CD4-positive, alpha-beta T cell treated with Interleukin-12 subunit alpha and Interleukin-12 subunit beta, for 1 hour (primary cell): ENCODE measurements around the gene MTNR1A.

Experiments
- DNase-seq: peaks from one replicate; pipeline ENCODE4 v3.0.0-alpha.2; 2020

The MTNR1A gene

DNA sequence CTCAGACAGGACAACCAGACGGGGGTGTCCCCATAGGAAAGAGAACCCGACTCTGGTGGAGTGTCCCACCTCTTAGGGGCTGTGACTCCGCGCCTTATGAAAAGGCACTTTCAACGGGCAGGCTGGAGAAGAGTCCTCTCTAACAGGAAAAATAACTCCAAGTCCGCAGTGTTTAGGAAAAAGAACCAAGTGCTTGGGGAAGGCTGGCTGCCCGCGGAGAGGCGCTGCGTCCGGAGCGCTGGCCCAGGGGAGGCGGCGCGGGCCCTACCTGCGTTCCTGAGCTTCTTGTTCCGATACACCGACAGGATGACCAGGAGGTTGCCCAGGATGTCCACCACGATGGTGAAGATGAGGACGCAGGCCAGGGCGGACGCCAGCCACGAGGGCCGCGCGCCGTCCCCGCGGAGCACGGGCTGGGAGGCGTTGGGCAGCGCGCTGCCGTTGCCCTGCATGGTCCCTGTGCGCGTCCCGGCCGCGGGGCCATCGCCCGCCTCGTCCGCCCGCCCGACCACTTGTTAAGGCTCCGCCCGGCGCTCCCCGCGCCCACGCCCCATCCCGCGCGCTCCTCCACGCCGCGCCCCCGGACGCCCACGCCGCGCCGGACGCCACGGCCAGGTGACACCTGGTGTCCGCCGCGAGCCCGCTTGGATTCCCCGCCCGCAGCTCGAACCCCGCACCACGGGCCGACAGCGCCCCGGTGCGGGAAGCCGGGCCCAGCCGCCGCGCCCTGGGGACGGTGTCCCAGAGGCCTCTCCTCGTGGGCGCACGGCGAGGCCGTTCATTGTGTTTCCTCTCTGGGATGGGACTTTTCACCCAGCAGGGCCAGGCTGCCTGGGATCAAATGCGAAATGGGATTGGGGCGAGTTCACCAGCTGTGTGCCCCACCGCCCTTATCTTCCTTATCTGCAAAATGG is at the start of gene MTNR1A:
TSS of gene MTNR1A (minus strand) at position 654 of the 914 bp plus-strand sequence. CDS start at position 452, 202 bp downstream.
- DNase-seq = no peak

DNA sequence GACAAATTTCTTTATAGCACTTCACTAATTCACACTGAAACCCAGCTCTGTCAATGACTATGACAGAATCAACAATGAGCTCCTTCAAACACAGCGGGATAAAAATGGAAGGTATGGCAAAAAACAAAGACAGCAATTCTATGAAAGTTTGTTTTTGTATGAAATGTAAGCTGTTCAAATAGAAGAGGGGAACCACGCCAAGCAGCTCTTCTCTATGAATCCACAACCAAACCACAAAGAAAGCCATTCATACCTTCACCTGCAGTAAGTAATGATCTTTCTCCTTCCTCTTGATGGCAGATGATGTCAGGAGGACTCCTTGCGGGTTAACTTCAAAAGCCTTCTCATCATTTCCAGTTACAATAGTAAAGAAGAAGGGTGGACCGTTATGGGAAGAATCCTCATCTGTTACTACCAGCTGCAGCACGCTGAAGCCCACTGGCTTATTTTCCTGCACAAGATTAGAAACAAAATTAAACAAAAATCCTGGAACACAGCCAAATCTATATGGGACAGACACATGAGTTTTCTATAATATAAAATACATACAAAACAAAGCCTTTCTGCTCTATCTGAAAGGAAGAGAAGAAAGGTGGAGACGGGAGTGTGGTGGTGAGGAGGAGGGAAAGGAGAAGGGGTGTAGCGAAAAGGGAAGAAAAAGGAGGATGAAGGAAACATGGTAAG is 48.9 kb upstream of the MTNR1A start:
- DNase-seq = no peak

DNA sequence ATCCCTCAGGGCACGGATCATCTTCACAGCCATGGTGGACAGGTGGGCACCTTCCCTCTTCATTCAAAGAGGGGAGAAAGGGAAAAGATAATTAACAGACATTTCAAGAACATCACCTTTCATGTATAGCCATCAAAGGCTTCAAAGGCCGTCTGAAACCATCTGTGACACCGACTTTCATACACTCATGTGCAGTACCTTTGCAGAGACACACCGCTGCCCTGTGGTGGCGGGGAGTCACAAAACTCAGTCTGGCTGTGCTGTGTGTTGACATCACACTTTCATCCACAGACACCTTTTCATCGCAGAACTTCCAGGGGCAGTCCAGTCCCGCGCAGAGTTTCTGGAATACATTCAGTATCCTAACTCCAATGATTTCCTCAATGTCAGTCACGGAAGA is 47.6 kb upstream of the MTNR1A start:
- no peak for DNase-seq

DNA sequence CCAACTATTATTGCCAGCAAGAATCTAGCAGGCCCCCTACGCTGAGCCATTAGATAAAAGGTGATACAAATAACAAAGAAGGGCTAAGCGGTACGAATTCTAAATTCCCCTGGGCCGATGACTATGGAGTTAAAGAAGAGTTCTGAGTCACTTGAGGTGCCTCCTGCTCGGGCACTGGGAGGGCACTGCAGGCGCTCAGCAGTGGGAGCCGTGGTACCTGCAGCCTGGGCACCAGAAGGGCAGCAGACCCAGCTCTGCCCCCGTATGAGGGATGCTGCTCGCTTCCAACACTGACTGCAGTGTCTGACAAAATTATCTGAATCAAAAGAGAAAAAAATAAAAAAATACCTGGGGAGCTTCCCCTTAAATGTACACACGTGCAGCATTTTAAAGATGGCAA is 44.1 kb upstream of the MTNR1A start:
- no peak for DNase-seq

DNA sequence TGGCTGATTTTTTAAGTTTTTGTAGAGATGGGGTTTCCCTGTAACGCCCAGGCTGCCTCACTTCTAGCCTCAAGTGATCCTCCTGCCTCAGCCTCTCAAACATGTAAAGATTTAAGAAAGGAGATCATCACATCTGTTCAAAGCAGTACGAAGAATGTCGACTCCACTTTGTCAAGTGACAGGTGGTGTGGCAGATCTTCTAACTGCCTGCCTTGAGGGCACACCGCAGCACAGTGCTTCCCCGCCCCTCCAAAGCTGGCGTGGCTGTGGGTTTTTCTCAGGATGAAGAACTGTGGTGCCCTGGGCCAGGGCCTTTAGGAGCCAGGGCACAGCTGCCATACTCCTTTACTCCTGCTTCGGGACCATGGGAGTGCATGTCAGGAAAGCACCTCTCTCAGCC is 43.3 kb upstream of the MTNR1A start:
- DNase-seq = no peak

DNA sequence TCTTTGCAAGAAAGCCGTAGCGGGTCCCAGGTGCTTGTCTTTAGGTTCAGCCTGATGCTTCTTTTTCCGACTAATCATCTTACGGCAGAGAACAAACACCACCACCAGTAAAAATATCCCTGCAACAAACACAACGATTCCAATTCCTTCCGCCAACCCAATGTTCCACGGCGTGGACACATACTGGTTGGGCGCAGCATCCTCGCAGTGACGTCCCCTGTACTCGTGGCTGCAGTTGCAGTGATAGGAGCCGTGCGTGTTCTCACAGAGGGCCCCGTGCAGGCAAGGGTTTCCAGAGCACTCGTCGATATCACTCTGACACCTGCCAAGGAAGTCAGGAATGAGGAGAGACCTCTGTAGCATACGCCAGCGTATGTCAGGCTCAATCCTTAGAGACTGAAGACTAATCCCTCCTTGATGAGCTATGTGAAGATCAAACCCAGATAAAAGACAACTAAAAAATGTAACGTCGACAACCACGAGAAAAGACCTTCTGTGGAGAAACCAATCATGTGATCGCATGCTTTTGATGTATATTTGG is 41.6 kb upstream of the MTNR1A start:
- DNase-seq = no peak

DNA sequence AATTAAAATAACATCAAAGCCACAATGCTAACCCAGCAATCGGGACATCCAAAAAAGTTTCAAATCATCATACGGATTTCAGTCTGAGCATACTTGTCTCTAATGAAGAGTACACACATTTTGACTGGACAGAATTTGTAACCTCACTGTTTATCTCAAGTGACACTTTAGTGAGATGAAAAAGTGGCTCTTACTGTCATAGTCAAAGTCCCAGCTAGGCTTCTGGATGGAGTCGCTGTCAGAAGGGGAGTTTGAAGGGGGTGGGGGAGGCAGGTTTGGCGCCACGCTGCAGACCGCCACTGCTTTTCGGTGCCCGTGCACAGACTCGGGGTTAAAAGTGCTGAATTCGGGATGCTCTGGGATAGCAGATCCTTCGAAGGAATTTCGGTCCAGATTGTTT is 41.0 kb upstream of the MTNR1A start:
- DNase-seq = no peak

DNA sequence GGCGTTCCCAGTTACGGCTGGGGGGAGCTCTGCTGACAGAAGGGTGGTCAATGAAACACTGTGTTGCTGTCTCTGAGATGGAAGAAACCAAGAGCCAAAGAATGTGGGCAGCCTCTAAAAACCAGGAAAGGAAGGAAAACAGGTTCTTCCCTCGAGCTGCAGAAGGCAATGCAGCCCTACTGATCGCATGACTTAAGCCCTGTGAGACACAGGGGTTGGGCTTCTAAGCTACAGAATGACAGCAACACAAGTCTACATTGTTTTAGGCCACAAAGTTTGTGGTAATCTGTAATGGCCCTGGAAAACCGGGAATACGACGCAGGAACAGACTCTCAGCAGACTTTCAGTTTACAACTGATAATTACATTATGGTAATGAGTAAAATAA is 38.2 kb upstream of the MTNR1A start:
- no peak for DNase-seq

DNA sequence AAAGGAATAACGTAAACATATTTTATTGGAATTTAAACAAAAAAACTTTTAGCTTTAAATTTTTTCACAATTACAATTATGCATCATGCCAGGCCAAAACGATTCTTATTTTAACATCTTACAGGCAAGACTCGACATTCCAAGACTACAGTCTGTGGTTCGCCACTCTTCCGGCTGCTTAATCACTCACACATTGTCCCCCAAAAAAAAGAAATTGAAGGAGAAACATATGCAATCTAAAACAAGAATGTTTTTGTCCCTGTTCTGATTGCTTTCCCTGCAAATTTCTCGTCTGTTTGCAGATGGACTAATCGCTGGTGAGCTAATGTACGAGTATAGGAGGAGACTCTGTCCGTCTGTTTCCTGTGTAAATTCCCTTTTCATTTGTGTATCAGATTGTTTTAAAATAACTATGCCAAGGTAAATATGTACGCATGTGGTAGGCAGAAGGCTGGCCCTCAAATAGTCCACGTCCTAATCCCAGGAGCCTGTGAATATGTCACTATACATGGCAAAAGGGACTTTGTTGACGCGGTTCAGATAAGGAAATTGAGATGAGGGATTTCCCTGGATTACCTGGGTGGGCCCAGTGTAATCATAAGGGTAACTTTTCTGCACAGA is 37.7 kb upstream of the MTNR1A start:
- no peak for DNase-seq

DNA sequence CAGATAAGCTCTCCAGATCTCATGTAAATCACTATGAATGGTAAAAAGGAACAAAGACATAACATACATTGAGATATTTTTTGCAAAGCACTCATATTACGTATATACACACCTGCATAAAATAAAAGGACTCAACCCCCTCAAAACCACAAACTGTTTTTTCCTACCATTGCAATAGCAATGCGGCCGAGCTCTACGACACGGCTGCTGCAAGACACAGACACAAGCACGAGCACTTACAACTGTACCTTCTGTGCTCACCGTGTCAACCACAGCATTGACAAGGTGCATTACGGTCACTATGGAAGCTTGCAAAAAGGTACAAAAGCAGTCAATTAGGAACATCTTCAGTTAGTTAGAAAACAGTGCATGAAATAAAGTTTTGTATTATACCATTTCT is 37.1 kb upstream of the MTNR1A start:
- no peak for DNase-seq

DNA sequence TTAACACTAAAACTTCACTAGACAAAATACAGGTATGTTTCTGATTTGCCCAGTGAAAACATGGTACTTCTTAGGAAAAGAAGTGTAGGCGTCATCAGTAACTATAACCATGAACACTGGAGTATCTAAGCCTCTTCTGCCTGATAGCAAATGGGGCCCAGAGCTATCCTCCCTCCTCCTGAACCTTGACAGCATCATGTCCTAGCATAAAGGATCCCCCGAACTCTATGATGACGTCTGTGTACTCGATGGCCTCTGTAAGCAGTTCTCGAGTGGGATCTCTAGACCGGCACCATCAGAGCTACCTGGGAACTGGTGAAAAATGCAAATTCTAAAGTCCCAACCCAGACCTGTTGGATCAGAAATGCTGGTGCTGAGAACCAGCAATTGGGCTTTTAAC is 36.3 kb upstream of the MTNR1A start:
- DNase-seq = no peak

DNA sequence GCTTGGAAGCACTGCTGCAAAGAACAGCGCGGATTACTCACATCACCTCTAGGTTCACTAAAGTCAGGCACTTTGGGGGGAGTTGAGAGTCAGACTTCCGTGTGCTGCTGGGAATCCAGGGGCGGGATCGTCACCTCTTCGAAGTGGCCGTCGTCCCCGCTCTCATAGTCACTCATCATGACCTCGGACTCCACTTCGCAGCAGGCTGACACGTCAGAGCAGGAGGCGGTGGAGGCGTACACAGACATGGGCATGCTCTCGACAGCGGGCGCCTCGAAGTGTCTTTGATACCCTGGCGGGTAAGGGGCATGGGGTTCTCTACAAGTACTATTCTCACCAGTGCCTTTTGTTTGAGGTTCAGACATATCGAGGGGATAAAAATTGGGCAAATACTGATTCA is 33.1 kb upstream of the MTNR1A start:
- no peak for DNase-seq

DNA sequence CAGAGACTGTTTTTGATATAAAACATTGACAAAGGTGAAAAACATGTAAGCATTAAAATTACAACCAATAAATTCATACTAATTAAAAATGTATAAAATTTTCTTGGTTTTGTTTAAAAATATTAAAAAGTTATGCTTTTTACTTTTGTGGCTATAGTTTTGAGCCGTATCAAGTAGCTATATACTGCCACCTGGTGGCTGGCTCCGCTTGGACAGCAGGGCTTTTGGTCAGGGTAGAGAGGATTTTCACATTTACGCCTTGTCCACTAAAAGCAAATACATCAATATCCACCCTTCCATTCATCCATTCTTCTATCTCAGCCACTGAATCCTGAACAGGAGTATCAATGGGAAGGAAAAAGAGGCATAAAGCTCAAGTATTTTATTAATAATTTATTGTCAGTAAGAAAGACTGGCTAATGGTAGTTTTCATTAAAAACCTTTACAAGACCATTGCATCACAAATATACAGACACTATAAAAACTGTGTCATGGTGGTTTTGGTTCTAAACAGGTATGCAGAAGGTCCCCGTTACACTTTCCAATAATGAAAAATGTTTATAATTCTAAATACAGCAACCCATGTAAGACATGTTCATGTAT is 32.1 kb upstream of the MTNR1A start:
- peak; percentile 50 for DNase-seq

DNA sequence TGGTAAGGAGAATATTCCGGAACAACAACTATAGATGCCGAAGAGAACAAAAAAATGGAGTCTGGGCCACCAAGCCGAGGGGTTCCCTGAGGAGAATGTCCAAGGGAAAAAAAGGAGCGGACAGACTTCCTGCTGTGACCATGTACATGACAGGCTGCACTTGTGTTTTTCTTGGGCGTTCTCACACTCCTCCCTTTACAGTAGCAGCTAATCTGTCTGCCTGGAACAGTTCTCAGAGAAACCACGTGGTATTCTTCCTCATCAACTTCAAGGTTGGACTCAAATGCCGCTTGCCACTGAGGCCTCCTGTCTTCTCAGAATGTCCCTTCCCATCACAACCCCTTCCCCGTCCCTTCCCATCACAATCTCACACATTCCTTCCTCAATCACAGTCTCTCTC is 30.8 kb upstream of the MTNR1A start:
- DNase-seq = no peak

DNA sequence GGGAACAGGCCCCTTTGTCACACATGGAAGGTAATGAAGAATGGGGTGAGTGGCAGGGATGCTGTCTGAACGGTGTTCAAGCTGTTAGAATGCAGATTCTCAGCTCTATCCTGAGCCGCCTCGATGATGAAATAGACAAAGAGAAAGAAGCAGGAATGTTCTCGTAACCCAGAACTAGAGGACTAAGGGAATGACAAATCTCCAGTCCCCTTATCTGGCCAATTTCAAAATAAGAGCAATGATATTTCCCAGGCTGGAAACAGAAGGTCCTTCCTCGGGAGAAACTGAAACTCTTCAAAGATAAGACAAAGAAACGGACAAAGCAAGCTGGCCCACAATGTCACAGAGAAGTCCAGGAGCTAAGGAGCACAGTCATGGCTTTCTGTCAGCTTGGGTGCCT is 29.5 kb upstream of the MTNR1A start:
- DNase-seq = no peak

DNA sequence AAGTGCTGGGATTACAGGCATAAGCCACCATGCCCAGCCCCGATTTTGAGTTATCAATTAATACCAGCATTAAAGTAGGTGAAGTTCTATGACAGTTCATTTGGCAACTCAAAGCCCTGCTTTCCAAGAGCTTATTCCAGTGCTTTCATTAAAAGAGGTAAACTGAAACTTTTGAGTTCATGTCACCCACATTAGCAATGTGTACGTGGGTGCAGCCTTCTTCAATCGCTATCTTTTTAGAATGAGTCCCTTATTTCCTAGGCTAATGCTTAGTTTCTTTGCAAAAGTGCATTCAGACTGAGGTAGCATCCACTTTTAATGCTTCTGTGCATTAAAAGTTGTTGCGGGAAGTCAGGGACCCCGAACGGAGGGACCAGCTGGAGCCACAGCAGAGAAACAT is 26.1 kb upstream of the MTNR1A start:
- DNase-seq = no peak

DNA sequence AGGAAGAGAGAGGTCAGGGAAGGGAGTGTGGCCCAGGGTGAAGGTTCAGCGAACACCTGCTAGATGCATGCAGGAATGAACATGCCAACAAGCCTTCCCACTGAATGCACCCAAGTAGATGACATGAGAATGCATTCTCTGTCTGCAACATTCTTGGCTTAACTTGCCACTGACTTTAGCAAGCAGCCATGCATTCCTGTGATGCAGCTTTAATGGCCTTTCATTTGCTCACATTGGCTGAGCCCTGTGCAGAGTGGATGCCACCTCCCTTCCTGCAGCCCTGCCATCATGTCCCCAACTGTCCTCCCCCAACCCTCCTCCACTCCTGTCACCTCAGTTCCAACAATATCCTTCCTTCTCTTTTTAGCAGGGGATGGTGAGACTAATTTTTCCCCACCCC is 25.3 kb upstream of the MTNR1A start:
- DNase-seq = no peak

DNA sequence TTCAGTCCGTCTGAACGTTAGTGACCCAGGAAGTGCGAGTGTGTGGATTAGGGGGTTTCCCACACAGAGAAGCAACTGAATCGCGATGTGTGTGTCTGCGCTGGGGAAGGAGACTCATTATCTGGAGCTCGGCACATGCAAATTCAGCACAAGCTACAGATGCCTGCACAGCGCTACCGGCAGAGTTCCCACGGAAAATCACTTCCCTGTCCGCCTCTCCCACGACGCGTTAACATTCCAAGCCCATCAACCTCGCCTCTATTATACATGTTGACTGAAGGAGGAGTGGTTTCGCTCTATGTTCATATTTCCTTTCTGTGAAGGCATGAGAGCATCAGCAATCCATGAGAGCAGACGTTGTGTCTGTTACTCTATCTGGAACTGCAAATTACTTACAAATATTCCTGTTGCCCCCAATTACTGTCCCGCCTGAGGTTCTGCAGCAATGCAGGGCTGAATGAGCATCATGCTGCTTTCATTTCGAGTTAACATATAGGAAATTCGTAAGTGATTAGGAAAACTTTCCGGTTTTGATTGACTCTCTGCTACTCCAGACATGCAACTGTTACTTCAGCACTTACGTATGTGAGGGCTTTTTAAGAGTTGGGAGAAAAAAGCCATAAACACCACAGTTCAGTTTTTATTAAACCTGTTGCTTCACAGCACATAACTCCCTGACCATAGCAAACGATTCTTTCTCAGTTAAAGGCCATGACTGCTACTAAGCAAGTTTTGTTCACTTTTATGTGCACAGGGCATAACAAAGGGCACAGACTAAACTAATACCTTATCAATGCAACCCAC is 15.0 kb upstream of the MTNR1A start:
- DNase-seq = no peak

DNA sequence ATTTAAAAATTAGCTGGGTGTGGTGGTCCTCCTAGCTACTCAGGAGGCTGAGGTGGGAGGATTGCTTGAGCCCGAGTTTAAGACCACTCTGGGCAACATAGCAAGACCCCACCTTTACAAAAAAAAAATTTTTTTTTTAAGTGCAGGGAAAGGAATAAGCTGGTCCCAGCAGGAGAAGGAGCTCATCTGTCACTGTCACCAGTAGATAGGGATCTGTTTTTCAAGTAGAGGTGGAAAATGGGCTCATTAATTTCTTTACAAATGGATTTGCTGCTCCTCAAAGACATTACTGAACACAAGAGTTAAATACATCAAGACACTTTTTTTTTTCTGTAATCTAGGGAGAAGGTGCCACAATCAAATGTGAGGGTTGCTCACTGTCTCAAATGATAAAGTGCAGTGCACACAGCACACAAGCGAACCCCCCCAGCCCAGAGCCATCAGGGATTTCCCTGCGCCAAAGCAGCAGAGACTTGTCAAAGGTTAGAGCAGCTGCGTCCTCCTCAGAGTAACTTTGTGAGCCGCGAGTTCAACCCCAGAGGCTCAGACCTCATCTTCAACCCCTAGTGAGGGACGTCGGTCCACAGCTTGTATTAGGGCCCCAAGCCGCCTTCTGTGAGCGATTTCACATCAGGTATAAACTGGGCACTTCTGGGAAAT is 14.3 kb upstream of the MTNR1A start:
- no peak for DNase-seq

DNA sequence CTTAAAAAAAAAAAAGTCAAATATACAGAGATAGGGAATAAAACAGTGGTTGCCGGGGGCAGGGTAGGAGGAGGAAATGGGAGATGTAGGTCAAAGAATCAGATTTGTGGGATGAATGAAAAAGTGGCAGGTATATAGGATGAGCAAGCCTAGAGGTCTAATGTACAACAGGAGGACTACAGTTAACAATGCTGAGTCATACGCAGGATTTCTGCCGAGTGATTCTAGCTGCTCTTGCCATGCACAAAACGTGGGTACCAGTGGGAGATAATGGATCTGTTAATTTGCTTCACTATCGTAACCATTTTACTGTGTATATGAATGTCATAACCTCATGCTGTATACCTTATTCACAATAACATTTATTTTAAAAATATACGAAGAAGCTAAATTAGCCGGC is 10.7 kb upstream of the MTNR1A start:
- no peak for DNase-seq

DNA sequence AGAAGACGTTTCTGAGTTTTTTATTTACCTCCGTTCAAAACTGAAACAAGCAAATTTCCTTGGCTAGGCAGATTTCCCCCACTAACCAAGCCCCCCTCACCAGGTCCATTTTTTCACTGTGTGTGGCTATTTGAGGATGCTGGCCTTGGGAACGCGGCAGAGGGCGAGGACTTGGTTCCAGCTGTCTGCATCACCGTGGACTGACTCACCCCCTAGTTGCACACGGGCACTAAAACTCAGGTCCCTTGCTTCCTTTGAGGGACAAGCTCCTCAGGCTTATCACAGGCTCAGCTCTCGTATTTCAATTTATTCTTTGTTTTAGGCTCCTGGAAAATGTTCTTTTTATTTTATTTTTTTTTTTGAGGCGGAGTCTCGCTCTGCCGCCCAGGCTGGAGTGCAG is 8.4 kb upstream of the MTNR1A start:
- no peak for DNase-seq

DNA sequence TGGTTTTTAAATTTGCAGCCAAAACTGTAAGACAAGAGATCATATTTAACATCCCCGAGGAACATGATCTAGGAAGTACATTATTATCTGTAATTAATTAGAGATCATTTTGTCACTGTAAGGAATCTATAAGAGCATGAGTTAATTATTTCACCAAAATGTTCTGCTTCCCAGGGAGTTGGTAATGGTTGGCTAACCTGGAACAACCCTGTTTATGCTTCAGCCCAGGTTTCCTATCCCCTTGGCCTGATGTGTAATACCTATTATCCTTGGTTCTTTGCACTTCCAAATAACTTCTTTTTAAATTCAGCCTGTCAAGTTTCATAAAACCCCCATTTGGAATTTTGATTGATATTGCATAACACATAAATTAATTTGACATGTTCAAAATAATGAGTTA is 6.4 kb upstream of the MTNR1A start:
- no peak for DNase-seq
